GM19455 (cell line): ENCODE results near the gene NGEF.
"Not testable (repeated sequence)": the region's sequence is repeated elsewhere in the genome, so short reads cannot be mapped to it uniquely, and the experiment has no call there.

Source experiments
- ATAC-seq: cut with Tn5 transposase; IDR thresholded peaks from one replicate; pipeline ENCODE4 v1.9.1; 2021; ENCODE audit not compliant: unreplicated experiment

The NGEF gene

DNA sequence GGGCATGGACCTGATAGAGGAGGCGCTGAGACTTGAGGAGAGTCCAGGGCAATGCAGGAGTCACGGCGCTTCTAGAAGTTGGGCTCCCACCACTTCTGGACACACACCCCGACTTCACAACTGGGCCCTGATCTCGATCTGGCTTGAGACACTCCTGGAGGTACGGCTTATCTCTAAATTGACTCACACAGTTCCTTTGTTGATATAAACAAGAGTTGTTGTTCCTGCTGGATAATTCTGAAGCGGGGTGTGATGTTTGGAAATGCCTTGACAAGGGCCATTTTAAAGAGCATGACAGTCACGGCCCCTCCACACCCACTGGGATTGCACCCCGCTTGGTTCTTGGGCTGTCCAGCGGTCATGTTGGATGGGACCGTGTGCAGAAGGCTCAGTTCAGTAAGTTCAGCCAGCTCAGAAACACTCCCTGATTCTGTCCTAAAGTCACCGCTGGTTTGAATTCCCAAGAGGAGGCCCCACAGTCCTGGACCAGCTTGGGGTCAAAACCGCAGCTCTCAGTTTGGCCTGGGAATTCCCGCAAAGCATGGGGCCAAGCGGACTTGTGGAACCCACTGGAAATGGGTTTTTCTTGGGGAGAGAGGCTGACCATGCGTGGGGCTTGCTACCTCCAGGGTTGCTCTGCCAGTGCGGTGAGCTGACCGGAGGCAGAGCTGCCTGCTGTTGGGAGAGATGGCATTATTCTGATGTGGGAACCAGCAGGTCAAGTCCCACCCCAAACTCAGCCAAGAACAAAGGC lies 10.1 kb upstream of the NGEF start:
- no peak for ATAC-seq

DNA sequence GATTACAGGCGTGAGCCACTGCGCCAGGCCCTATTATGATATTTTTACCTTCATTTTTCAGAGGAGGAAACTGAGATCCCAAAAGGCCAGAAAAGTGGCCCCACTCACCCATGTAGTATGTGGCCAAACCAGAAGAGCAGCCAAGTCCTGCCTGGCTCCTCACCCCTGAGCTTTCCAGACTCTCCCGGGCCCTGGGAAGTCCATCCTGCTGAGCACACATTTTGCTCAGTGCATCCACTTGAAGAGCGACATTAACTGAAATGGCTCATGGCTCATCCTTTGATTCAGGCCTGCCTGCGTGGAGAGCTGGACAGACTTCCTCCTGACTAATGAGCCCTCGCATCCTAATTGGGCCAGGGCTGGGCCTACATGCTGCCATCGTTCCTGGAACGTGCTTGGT lies 9.5 kb upstream of the NGEF start:
- ATAC-seq: no peak

DNA sequence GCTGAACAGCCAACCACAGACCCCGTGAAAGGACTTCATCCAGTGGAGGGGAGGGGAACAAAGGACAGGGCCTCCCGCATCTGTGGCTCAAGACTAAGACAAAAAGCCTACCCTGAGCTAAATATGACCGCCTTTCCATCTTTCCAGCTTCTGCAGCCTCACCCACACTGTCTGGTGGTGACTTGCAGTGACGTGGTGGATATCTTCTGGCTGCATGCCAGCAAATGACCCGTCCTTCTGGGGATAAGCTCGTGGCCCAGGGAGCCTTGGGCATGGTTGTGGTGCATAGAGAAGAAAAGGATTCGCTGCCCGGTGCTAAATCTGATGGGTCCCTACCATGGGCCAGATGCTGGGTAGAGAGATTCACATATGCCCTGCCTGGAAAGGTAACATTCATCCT lies 8.7 kb upstream of the NGEF start:
- ATAC-seq: no peak

DNA sequence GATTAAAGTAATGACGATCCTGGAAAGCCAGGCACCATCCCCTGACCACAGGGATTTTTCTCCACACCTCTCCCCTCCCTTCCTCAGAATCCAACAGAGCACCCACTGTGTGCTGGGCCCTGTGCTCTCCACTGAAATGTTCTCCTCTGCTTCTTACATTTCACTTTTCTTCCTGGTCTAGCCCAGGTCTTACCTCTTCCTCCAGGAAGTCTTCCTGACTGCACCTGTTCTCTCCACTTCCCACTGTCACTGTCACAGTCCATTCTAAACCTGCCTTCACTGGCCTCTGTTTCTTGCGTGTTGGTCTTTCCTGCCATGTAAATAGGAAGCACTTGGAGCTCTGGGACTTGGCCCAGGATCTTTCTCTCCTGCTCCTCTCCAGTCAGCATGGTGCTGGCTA lies 7.4 kb upstream of the NGEF start:
- ATAC-seq: no peak

DNA sequence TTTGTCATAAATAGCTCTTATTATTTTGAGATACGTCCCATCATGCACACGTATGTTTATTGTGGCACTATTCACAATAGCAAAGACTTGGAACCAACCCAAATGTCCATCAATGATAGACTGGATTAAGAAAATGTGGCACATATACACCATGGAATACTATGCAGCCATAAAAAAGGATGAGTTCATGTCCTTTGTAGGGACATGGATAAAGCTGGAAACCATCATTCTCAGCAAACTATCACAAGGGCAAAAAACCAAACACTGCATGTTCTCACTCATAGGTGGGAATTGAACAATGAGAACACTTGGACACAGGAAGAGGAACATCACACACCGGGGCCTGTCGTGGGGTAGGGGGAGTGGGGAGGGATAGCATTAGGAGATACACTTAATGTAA lies 6.6 kb upstream of the NGEF start:
- not testable (repeated sequence) for ATAC-seq

DNA sequence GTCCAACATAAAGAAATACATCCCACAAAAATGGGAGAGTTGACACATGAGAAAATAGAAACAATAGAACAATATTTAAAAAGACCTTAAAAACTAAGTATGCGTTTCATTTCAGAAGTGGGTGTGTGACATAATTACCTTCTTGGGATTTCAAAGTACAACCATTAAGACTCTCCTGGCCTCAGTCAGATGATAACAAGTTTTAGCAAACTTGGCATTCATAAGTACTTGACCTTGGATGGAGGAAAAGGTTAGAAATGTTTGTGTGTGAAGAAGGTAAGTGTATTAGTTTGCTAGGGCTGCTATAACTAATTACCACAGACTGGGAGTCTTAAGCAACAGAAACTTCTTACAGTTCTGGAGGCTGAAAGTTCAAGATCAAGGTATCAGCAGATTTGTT lies 4.9 kb upstream of the NGEF start:
- no peak for ATAC-seq

DNA sequence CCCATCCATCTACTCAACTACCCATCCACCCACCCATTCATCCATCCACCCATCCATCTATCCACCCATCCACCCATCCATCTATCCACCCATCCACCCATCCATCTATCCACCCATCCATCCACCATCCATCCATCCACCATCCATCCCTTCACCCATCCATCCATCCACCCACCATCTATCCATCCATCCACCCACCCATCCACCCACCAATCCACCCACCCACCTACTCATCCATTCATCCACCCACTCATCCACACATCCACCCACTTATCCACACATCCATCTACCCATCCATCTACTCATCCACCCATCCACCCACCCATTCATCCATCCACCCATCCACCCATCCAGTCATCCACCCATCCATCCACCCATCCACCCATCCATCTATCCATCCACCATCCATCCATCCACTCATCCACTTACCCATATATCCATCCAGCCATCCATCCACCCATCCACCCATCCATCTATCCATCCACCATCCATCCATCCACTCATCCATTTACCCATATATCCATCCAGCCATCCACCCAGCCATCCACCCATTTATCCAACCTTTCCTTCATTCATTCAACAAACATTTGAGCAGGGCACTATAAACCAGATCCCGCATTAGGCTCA lies 2.1 kb upstream of the NGEF start:
- ATAC-seq: no peak

DNA sequence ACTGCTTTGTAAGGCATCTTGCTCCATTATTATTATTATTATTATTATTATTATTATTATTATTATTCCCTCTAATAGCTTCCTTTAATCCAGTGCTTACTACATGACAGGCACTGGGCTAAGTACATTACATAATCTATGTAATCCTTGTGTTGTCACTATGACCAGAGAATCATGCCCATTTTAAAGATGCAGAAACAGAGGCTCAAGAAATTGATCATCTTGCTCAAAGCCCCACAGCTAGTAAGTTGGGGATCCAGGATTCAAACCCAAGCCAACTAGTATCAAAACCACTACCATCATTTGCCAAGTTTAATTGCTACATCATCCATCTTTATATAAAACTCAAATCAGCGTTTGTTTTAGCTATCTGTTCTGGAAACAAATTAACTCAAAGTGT lies 594 bp upstream of the NGEF start:
- no peak for ATAC-seq

DNA sequence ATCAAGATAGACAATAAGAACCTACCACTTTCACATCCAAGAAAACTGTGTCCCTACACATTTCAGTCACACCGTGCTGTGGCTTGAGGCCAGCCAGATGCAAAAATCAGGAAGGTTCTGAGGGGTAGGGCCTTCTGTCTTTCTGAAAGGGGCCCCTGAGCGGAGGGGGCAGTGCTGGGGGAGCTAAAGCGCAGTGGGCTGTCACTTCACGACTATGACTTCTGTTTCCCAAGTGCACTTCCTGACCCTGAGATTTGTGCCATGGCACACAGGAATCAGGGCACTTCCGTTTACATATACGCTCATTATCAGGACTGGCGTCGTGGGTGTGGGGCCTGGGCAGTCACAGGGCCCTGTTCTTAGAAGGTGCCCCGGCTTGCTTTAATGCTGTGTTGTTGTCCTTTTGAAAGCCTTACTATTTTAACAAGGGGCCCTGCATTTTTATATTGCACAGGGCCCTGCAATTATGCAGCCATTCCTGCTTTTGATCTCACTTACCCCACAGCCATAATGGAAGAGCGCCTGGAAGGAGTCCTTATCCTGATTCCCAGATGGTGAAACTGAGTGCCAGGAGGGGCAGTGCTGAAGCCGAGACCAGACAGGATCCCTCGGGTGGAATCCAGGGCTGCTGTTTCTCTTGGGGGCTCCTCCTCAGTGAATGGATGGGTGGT lies 620 bp downstream of the NGEF start:
- no peak for ATAC-seq

DNA sequence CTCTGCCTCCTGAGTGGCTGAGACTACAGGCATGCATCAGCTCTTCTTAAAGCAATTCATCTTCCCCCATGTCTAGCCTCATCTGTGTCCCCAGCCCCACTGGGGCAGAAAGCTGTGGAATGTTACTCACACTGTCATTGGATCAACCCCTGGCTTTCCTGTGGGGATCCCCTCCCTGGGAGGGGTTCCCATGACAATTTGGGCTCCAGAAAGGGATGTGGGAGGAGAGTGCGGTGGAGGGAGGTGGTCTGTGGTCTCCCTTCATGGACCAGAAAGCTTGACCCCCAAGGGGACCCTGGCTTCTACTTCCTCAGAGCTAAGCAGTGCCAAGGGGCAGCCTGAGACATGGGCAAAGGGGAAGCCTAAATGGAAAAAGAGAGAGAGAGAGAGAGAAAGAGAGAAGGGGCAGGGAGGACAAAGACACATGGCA lies 1.3 kb downstream of the NGEF start:
- ATAC-seq: no peak

DNA sequence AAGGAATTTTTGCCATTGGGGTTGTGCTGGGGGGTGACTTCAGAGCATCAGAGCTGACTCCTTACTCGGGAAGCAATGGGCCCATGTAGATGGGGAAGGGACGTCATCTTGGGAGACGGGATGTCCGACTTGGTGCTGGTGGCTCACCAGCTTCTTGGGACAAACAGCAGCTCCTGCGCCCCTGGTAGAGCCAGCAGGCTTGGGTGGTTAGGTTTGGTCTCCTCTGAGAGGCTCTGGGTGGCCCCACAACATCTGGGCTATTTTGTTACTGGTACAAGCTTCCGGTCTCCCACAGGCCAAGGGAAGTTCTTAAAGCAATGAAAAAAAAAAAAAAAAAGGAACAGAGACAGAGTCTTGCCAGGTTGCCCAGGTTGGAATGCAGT lies 1.8 kb downstream of the NGEF start:
- ATAC-seq: no peak

DNA sequence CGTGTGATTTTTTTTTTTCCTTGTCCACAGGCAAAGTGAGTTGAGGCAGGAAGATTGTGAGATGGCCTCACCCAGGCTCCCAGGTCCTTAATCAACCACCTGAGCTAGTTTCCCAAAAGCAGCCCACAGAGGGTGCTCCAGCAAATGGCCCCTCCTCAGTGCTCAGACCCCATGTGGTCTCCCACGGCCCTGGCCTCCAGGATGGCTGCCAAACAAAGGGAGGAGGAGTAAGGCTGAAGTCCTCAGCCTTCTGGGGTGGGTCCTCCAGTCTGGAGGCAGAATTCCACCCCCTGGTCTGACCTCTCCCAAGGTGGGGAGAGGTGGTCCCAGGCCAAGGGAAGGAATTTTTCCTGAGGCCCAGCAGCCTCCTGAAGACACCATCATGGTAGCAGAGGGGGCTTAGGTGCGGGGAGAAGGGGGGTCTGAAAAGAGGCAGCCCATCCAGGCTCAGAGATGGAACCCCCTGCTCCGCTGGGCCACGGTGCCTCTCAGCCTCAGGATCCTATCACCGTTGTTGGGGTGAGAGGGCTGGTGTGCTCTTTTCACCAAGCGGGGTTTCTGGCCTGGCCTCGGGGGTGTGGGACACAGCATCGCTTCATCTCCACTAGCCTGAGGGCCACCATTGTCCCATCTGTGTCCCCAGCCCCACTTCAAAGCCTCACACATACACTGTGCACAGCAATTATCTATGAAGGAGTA lies 2.3 kb downstream of the NGEF start:
- ATAC-seq: no peak

DNA sequence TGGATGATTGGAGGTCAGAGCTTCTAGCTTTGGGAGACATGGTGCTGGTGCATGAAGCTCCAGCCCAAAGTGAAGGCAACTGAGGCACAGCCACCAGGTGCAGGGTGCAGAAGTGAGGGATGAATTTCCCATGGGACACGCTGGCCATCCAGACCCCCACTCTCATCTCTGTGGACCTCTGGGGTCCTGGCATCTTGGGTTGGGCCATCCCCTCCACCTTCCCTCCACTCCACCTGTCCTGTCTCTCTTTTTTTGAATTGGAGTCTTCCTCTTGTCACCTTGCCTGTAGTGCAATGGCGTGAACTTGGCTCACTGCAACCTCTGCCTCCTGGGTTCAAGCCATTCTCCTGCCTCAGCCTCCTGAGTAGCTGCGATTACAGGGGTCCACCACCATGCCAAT lies 3.4 kb downstream of the NGEF start:
- ATAC-seq: no peak

DNA sequence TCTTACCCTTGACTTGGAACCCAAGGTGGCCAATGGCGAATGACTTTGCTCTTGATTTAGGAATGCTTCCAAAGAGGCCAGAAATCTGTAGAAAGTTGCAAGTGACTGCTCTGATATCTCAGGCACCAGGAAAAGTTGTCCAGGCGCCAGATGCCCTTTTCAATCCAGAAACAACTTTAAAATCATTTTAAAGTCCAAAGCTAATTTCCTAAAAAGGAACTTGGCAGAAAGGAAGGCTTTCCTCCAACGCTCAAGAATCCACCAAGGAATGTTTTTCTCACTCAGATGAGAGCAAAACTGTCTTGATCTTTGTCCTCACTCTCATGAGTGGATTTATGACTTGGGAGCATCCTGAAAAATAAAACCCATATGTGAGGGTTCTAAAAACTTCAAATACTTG lies 5.3 kb downstream of the NGEF start:
- no peak for ATAC-seq

DNA sequence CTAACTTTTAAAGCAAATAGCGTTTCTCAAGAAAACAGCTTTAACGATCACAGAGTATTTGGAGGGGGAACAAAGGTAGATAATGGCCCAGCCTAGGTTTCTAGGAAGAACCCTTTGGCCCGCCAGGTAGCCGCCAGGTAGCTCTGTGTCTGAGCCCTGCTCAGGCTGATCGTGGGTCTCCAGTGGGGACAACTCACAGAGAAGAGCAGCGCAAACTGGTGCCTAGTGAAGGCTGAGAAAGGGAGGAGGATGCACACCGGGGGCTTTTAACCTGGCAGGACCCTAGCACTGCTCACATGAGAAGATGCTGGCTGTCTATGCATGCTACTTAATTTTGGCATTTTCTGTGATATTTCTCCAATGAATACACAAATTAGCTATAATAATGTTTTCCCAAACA lies 5.8 kb downstream of the NGEF start:
- no peak for ATAC-seq

DNA sequence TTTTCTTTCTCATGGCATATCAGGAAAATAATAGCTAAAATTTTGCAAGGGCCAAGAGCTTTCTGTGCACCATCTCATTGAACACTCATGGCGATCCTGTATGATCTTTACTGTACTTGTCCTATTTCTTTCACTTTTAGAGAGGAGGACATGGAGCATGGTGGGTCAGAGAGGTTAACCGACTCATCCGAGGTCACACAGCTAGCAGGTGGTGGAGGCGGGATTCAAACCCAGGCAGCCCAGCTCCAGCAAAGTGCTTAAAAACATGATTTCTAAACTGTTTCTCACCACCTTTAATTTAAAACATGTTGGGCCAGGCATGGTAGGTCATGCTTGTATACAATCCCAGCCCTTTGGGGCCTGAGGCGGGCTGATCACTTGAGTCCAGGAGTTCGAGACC lies 6.4 kb downstream of the NGEF start:
- no peak for ATAC-seq

DNA sequence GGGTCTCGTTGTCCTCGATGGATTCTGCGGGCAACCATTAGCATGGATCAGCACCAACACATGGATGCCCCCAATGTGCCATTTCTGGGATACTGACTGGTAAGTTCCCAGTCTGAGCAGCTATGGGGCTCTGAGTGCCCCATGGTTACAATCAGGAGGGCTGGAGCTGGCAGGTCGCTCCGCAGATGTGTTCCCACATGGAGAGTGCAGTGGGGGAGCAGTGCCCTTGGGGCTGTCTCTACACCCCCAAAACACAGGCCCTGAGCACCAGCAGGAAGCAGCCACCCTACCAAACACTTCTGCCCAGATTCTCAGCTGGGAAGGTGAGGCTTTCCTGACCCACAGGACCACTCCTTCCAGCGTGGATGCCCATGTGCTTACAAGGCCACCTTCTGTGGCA lies 8.0 kb downstream of the NGEF start:
- no peak for ATAC-seq

DNA sequence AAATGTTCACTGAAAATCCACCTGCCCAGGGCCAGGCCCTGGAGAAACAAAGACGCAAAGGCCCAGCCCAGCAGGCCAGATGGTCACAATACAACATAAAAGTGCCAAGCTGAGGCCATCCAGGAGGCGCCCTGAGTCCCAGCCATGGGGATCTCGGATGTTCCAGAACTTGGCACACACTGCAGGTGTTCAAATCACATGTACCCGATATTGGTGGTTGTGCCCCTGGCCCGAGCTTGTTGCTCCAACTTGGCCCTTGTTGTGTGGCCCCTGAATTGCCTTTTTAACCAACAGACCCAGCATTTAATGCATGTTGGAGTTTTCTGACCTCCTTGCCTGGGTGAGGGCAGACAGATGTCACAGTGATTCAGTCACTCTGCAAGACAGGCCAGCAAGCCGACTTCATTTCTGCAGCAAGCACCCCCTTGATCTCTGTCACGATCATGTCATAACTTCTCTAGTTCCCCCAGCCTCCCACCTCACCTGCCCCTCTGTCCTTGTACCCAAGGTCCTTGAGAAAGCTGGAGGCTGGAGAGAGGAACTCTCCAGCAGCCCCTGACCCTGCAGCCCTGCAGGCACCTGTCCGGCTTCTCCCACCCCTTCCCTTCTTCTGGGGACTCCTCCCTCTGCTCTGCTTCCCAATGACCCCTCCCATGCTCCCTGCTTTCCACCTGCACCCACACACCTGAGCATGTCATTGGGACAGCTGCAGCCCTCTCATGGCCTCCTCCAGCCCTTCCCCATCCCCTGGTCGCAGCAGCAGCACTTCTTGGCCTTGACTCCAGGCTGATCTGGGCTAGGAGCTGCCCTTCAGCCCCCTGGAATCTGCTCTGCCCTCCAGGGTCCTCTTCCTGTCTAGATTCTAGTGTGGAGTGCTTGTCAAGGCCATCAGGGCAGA lies 9.1 kb downstream of the NGEF start:
- no peak for ATAC-seq

DNA sequence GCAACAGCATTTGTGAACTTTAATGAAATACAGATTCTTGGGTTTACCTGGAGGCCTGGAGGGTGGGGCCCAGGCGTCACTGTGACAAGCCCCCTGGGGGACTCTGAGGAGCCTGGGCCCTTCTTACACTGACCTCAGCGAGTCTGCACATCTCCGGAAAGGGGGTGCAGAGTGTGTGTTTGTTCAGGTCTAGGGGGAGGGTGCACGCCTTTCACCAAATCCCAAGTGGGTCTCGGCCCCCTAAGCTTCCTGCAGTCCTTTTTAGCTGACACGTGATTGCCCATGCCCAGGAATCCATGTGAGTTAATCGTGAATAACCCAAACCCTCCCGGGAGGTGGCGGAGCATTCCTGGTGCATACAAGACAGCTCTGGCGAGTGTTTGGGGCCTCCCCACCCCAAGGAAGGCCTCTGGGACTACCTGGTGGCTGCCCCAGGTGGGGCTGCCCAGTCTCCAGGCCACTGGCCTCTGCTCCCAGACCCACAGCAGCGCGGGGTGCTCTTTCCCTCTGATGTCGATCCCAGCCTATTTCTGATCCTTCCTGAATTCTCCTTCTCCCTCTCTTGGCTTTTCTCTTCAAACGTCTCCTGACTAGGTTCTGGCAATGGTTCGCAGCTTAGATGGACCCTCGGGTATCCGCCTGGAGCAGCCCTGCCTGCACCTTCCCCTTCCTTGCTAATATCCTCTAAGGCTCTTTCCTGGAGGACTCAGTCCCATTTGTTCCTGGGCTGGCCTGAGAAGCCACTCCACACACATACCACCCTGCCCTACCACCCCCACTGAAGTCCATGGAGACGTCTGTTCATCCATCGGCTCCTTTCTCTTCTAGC lies 10.0 kb downstream of the NGEF start:
- ATAC-seq: no peak
